Thyroid gland (tissue), 4 donors: ENCODE results near the gene RBP2. TPM values are rescaled to one million over a fixed set of nuclear protein-coding genes. Genes with fewer than 3 reads are reported as not detected.

ENCODE experiments used
- DNase-seq, 2 donors: peaks; one replicate each; pipeline ENCODE4 v3.0.0-alpha.2; 2019
- H3K27ac ChIP-seq, 3 donors: fragments of 200-600 bp; sonication (generic); 1 replicate in 2 of 3; 2 replicates in 1 of 3; pipeline ENCODE4 v1.5.1; 2016 to 2019; ENCODE audit warnings: mild to moderate bottlenecking in 1 of 3, moderate library complexity in 1 of 3
- H3K27me3 ChIP-seq: fragments of 200-600 bp; sonication (generic); one replicate; pipeline ENCODE4 v1.5.1; 2019
- H3K36me3 ChIP-seq, 2 donors: fragments of 200-600 bp; sonication (generic); one replicate each; pipeline ENCODE4 v1.5.1; 2016 to 2019
- H3K4me1 ChIP-seq, 2 donors: fragments of 200-600 bp; sonication (generic); one replicate each; pipeline ENCODE4 v1.5.1; 2017 to 2019
- H3K4me3 ChIP-seq, 3 donors: fragments of 200-600 bp; sonication (generic); replicated peaks in 1 of 3; 1 replicate in 2 of 3; 2 replicates in 1 of 3; pipeline ENCODE4 v1.5.1; 2016; ENCODE audit warnings: mild to moderate bottlenecking in 1 of 3
- H3K9me3 ChIP-seq: fragments of 200-600 bp; sonication (generic); one replicate; pipeline ENCODE4 v1.5.1; 2017
- CTCF ChIP-seq, 6 experiments: fragments of 200-600 bp in 3 of 6; fragments of 450-650 bp in 3 of 6; sonication (generic) in 3 of 6; IDR thresholded peaks; one replicate each; pipeline ENCODE4 v1.5.1; 2016 to 2019; ENCODE audit warnings: antibody characterized with exemption in 6 of 6, mild to moderate bottlenecking in 2 of 6, inconsistent platforms in 1 of 6, moderate library complexity in 1 of 6
- POLR2A ChIP-seq, 2 donors: fragments of 450-650 bp; IDR thresholded peaks; one replicate each; pipeline ENCODE4 v1.6.1; 2017; ENCODE audit warnings: antibody characterized with exemption in 2 of 2, mild to moderate bottlenecking in 2 of 2, moderate library complexity in 1 of 2
- WGBS, 2 donors: methylation state at CpG; one replicate each; pipeline ENCODE4 v1.1.5; 2017; 5-methylcytosine and 5-hydroxymethylcytosine counted together
- intact Hi-C: fragments of 100-400 bp; cut with DNase I; formaldehyde crosslinking; loops from one replicate; pipeline ENCODE4 v1.15.1; 2023
- total RNA-seq, 4 donors: library from RNA; depleted of rRNA; stranded (reverse); fragments of >200 nt; gene quantifications; one replicate each; pipeline ENCODE4 v1.2.3, GENCODE V29; 2016

Gene RBP2
- total RNA-seq, 4 donors from 2014 or later = not detected

DNA sequence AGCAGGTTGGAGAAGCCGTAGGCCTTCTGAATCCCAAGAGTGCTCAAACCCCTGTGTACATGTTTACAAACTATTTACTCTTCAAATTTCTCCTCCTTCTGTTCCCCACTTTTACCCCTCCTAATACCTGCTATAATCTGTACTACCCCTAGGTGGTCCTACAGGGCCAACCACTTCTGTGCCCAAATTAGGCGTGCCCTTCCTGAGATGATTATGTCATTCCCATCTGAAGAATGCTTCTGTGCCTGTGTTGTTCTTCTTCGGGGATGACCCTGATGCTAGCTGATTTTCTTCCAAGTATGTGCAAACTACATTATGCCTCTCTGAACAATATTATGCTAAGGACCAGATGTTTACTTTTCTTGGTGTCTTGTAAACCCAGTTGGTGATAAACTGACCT is 20.5 kb downstream of the RBP2 start:
- 76 to 89% methylated on average over 3 of the region's 3 CpGs for WGBS, 2 donors
- intact Hi-C loops = no loop called here
- Histone ChIP-seq H3K9me3 (no peaks in the 10 kb centered on the region), H3K4me1 (no peaks in the 10 kb centered on the region), H3K27ac (no peak overlapping the region), H3K27me3 (no peaks in the 10 kb centered on the region), H3K36me3 (no peaks in the 10 kb centered on the region), H3K4me3 (no peak overlapping the region)
- no peak for TF ChIP-seq POLR2A (IDR thresholded peaks at IDR 0.05)
- TF ChIP-seq CTCF (IDR thresholded peaks at IDR 0.05) = no peak
- no peak for DNase-seq

- Histone ChIP-seq H3K27ac (no peak overlapping the region), H3K9me3 (no peaks in the 10 kb centered on the region), H3K36me3 (no peaks in the 10 kb centered on the region), H3K27me3 (no peaks in the 10 kb centered on the region), H3K4me3 (no peak overlapping the region), H3K4me1 (no peaks in the 10 kb centered on the region)
- 92 to 95% methylated on average over 1 of the region's 1 CpG for WGBS, 2 donors
- intact Hi-C loops = no loop called here
- DNase-seq = no peak
- TF ChIP-seq POLR2A (IDR thresholded peaks at IDR 0.05) = no peak
- TF ChIP-seq CTCF (IDR thresholded peaks at IDR 0.05) = no peak
Measured at GRCh38 chr3:139455206-139455605, 21.1 kb downstream of the RBP2 start.

GRCh38 chr3:139454346-139454745 is 22.0 kb downstream of the RBP2 start:
- Histone ChIP-seq H3K36me3 (no peaks in the 10 kb centered on the region), H3K4me1 (no peaks in the 10 kb centered on the region), H3K4me3 (no peak overlapping the region), H3K27me3 (no peaks in the 10 kb centered on the region), H3K9me3 (no peaks in the 10 kb centered on the region), H3K27ac (no peak overlapping the region)
- intact Hi-C loops = no loop called here
- TF ChIP-seq POLR2A (IDR thresholded peaks at IDR 0.05) = no peak
- no peak for TF ChIP-seq CTCF (IDR thresholded peaks at IDR 0.05)
- DNase-seq = no peak
- WGBS, 2 donors = 74 to 81% methylated on average over 2 of the region's 2 CpGs

GRCh38 chr3:139450159-139450558 is 26.2 kb downstream of the RBP2 start:
- Histone ChIP-seq H3K9me3 (no peaks in the 10 kb centered on the region), H3K4me3 (no peak overlapping the region), H3K27ac (no peak overlapping the region), H3K4me1 (no peaks in the 10 kb centered on the region), H3K36me3 (no peaks in the 10 kb centered on the region), H3K27me3 (no peaks in the 10 kb centered on the region)
- no peak for DNase-seq
- intact Hi-C loops = no loop called here
- TF ChIP-seq CTCF (IDR thresholded peaks at IDR 0.05) (no peak), POLR2A (IDR thresholded peaks at IDR 0.05) (no peak)

GRCh38 chr3:139449566-139449965 is 26.8 kb downstream of the RBP2 start:
- whole genome bisulfite sequencing, 2 donors = 85 to 93% methylated on average over 5 of the region's 5 CpGs
- intact Hi-C loops = no loop called here

More at GRCh38 chr3:139449566-139449965, 26.8 kb downstream of the RBP2 start:
- H3K4me1 ChIP-seq = no peaks in the 10 kb centered on the region
- no peaks in the 10 kb centered on the region for H3K9me3 ChIP-seq
- H3K27me3 ChIP-seq = no peaks in the 10 kb centered on the region
- no peak for TF ChIP-seq CTCF (IDR thresholded peaks at IDR 0.05)
- TF ChIP-seq POLR2A (IDR thresholded peaks at IDR 0.05) = no peak
- no peak overlapping the region for H3K4me3 ChIP-seq
- H3K36me3 ChIP-seq = no peaks in the 10 kb centered on the region
- DNase-seq = no peak
- H3K27ac ChIP-seq = no peak overlapping the region
